ENCODE results near the gene IFT27. TPM values are rescaled to one million over a fixed set of nuclear protein-coding genes. Genes with fewer than 3 reads are reported as not detected.

The IFT27 gene
- total RNA-seq, 4 donors from 2014 or later, result 19.7 to 27.7 (median 22.8) TPM

Other genes starting within 250 kb of the IFT27 start
- 100 to 1,000 TPM; 135 to 197 (median 167) TPM for gene EIF3D, start 247.0 kb downstream of the IFT27 start, total RNA-seq
- not detected for gene CACNG2, start 72.4 kb downstream of the IFT27 start, total RNA-seq
- gene PVALB, start 40.9 kb upstream of the IFT27 start, total RNA-seq, result not detected
- gene NCF4, start 84.9 kb upstream of the IFT27 start, total RNA-seq, result 100 to 1,000 TPM in 1 of 4 donors, 10 to 100 TPM in 1, 1 to 10 TPM in 2; 4.4 to 175 (median 13.0) TPM
- 10 to 100 TPM in 1 of 4 donors, 1 to 10 TPM in 2, under 1 TPM in 1; 0.88 to 24.8 (median 4.3) TPM for gene CSF2RB, start 137.5 kb upstream of the IFT27 start, total RNA-seq
- gene TST, start 243.3 kb upstream of the IFT27 start, total RNA-seq, result 100 to 1,000 TPM in 3 of 4 donors, 10 to 100 TPM in 1; 93.3 to 485 (median 249) TPM
- gene MPST, start 243.6 kb upstream of the IFT27 start, total RNA-seq, result 100 to 1,000 TPM; 128 to 498 (median 394) TPM